CD14-positive monocyte (primary cell): Measurements from ENCODE around the gene TJP3. TPM values are rescaled to one million over a fixed set of nuclear protein-coding genes. Genes with fewer than 3 reads are reported as not detected.

Experiments
- DNase-seq, 3 donors: peaks; one replicate each; pipeline ENCODE4 v3.0.0-alpha.2; 2011 to 2022
- H2AFZ ChIP-seq: 2 replicates; pipeline ENCODE4 v1.6.0; 2012; ENCODE audit warnings: mild to moderate bottlenecking, low read depth, low read length, inconsistent platforms; ENCODE audit not compliant: insufficient read depth, poor library complexity, severe bottlenecking
- H3K27ac ChIP-seq, 2 donors: 1 replicate in 1 of 2; 2 replicates in 1 of 2; pipeline ENCODE4 v1.5.1; 2012 to 2013; ENCODE audit warnings: low read length in 2 of 2, control low read depth in 1 of 2, inconsistent platforms in 1 of 2, low read depth in 1 of 2, mild to moderate bottlenecking in 1 of 2
- H3K27me3 ChIP-seq, 2 donors: one replicate each; pipeline versions ENCODE4 v1.6.0 to v1.6.1; 2011 to 2013; ENCODE audit warnings: low read length in 2 of 2; ENCODE audit not compliant: control insufficient read depth in 2 of 2, insufficient read depth in 2 of 2
- H3K36me3 ChIP-seq, 2 donors: replicated peaks in 1 of 2; 1 replicate in 1 of 2; 2 replicates in 1 of 2; pipeline versions ENCODE4 v1.5.1 to v1.6.1; 2012 to 2013; ENCODE audit warnings: low read length in 2 of 2, control low read depth in 1 of 2, inconsistent platforms in 1 of 2, mild to moderate bottlenecking in 1 of 2; ENCODE audit not compliant: insufficient read depth in 2 of 2, control insufficient read depth in 1 of 2
- H3K4me1 ChIP-seq, 2 donors: 1 replicate in 1 of 2; 2 replicates in 1 of 2; pipeline versions ENCODE4 v1.5.1 to v1.6.1; 2012 to 2013; ENCODE audit warnings: low read length in 2 of 2, control low read depth in 1 of 2, inconsistent platforms in 1 of 2, mild to moderate bottlenecking in 1 of 2, moderate library complexity in 1 of 2; ENCODE audit not compliant: insufficient read depth in 2 of 2, control insufficient read depth in 1 of 2
- H3K4me2 ChIP-seq: replicated peaks from 2 replicates; pipeline ENCODE3; 2012; ENCODE audit warnings: low read length, moderate library complexity, mild to moderate bottlenecking; ENCODE audit not compliant: poor library complexity, severe bottlenecking; ENCODE audit errors: extremely low read depth
- H3K4me3 ChIP-seq, 3 experiments: fragments of 200-600 bp in 1 of 3; sonication (generic) in 1 of 3; replicated peaks in 1 of 3; 1 replicate in 2 of 3; 2 replicates in 1 of 3; pipeline ENCODE4 v1.5.1; 2011 to 2013; ENCODE audit warnings: low read length in 3 of 3, mild to moderate bottlenecking in 3 of 3, control low read depth in 2 of 3, low read depth in 2 of 3, inconsistent platforms in 1 of 3, moderate library complexity in 1 of 3
- H3K79me2 ChIP-seq: 2 replicates; pipeline ENCODE4 v1.6.0; 2012; ENCODE audit warnings: mild to moderate bottlenecking, control low read depth, inconsistent platforms, low read length, moderate library complexity; ENCODE audit not compliant: insufficient read depth
- H3K9ac ChIP-seq: 2 replicates; pipeline ENCODE4 v1.6.0; 2017; ENCODE audit warnings: low read length, mild to moderate bottlenecking; ENCODE audit not compliant: insufficient read depth, poor library complexity, severe bottlenecking
- H3K9me3 ChIP-seq, 2 donors: replicated peaks in 1 of 2; 1 replicate in 1 of 2; 2 replicates in 1 of 2; pipeline versions ENCODE4 v1.5.1 to v1.6.1; 2012 to 2013; ENCODE audit warnings: low read length in 2 of 2, control low read depth in 1 of 2; ENCODE audit not compliant: control insufficient read depth in 1 of 2, insufficient read depth in 1 of 2
- H4K20me1 ChIP-seq: 2 replicates; pipeline ENCODE4 v1.6.0; 2012; ENCODE audit warnings: mild to moderate bottlenecking, low read length, control low read depth, moderate library complexity; ENCODE audit not compliant: insufficient read depth
- H3K27ac Mint-ChIP-seq, 7 donors: one replicate each; pipeline ENCODE4 v1.8.0; 2020; ENCODE audit warnings: mild to moderate bottlenecking in 7 of 7, mixed read lengths in 7 of 7, moderate library complexity in 6 of 7, inconsistent platforms in 2 of 7
- H3K27me3 Mint-ChIP-seq, 3 donors: one replicate each; pipeline ENCODE4 v1.8.0; 2021 to 2022; ENCODE audit warnings: low read depth in 3 of 3, mild to moderate bottlenecking in 3 of 3, mixed read lengths in 3 of 3, moderate library complexity in 3 of 3, inconsistent platforms in 1 of 3
- H3K36me3 Mint-ChIP-seq, 2 donors: one replicate each; pipeline ENCODE4 v1.8.0; 2020; ENCODE audit warnings: mixed read lengths in 2 of 2, inconsistent platforms in 1 of 2, mild to moderate bottlenecking in 1 of 2
- H3K4me1 Mint-ChIP-seq: one replicate; pipeline ENCODE4 v1.8.0; 2020; ENCODE audit warnings: mild to moderate bottlenecking, mixed read lengths
- H3K4me3 Mint-ChIP-seq, 2 donors: one replicate each; pipeline ENCODE4 v1.8.0; 2020; ENCODE audit warnings: mild to moderate bottlenecking in 2 of 2, mixed read lengths in 2 of 2, moderate library complexity in 1 of 2
- H3K9me3 Mint-ChIP-seq, 7 donors: one replicate each; pipeline ENCODE4 v1.8.0; 2020 to 2022; ENCODE audit warnings: mixed read lengths in 7 of 7, mild to moderate bottlenecking in 6 of 7, moderate library complexity in 6 of 7, inconsistent platforms in 2 of 7
- WGBS: methylation state at CpG from one replicate; pipeline ENCODE4 v1.1.5; 2013; ENCODE audit warnings: missing lambda C conversion rate; ENCODE audit not compliant: insufficient coverage; 5-methylcytosine and 5-hydroxymethylcytosine counted together
- intact Hi-C, 2 donors: fragments of 100-400 bp; cut with micrococcal nuclease; formaldehyde crosslinking; loops; one replicate each; pipeline versions ENCODE4 v1.15.0 to v1.15.1; 2023
- polyA plus RNA-seq, 3 donors: library from polyadenylated mRNA; depleted of rRNA in 1 of 3; unstranded in 2 of 3; stranded (reverse) in 1 of 3; fragments of 300-500 nt in 2 of 3; fragments of >200 nt in 1 of 3; fragmentation: Illumina TruSeq in 2 of 3; gene quantifications; 1 replicate in 2 of 3; 2 replicates in 1 of 3; pipeline ENCODE4 v1.2.3, GENCODE V29; 2012 to 2021
- TF ChIP-seq, protein P1 (sequence below): fragments of 200-600 bp; IDR thresholded peaks from one replicate; pipeline ENCODE4 v1.8.0; 2022; ENCODE audit warnings: antibody characterized with exemption, mild to moderate bottlenecking

Gene TJP3
- polyA plus RNA-seq, 3 donors: 0.01 TPM; not detected in 2

DNA sequence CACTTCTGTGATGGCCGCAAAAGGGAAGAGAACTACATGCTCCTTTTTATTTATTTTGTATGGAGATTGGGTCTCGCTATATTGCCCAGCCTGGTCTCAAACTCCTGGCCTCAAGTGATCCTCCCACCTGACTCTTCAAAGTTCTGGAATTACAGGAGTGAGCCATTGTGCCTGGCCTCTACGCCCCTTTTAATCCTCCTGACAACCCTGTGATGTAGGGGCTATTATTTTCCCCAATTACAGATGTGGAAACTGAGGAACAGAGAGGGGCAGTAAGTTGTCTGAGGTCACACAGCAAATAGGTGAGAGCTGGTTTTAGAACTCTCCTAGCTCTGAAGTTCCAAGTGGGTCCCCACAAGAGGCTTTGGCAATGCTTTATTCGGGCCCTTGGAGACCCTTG lies 11.7 kb downstream of the TJP3 start:
- H3K36me3 Mint-ChIP-seq: peaks cover 2 to 3% of the 10 kb centered on the region in 2 donors
- no peaks in the 10 kb centered on the region for H4K20me1 ChIP-seq
- no peak overlapping the region for H2AFZ ChIP-seq
- H3K79me2 ChIP-seq: no peaks in the 10 kb centered on the region
- H3K27ac Mint-ChIP-seq: peak overlapping the region in 1 of 7 donors; percentile 61
- no peak for DNase-seq
- TF ChIP-seq, protein P1, sequence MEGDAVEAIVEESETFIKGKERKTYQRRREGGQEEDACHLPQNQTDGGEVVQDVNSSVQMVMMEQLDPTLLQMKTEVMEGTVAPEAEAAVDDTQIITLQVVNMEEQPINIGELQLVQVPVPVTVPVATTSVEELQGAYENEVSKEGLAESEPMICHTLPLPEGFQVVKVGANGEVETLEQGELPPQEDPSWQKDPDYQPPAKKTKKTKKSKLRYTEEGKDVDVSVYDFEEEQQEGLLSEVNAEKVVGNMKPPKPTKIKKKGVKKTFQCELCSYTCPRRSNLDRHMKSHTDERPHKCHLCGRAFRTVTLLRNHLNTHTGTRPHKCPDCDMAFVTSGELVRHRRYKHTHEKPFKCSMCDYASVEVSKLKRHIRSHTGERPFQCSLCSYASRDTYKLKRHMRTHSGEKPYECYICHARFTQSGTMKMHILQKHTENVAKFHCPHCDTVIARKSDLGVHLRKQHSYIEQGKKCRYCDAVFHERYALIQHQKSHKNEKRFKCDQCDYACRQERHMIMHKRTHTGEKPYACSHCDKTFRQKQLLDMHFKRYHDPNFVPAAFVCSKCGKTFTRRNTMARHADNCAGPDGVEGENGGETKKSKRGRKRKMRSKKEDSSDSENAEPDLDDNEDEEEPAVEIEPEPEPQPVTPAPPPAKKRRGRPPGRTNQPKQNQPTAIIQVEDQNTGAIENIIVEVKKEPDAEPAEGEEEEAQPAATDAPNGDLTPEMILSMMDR: no peak
- peaks cover 3% of the 10 kb centered on the region for H3K4me1 Mint-ChIP-seq
- H3K9me3 ChIP-seq: peaks cover 9 to 14% of the 10 kb centered on the region in 2 donors
- H3K9me3 Mint-ChIP-seq: peaks cover 0 to 14% (median 11%) of the 10 kb centered on the region in 7 donors
- peaks cover 42 to 64% (median 51%) of the 10 kb centered on the region in 3 donors for H3K27me3 Mint-ChIP-seq
- H3K4me1 ChIP-seq: peaks cover 5 to 10% of the 10 kb centered on the region in 2 donors
- WGBS: 100% methylated on average over 1 of the region's 4 CpGs
- intact Hi-C loops: no loop called here
- H3K4me3 Mint-ChIP-seq: peak overlapping the region in 1 of 2 donors; percentile 42
- no peak overlapping the region for H3K9ac ChIP-seq
- no peak overlapping the region for H3K4me2 ChIP-seq
- H3K27me3 ChIP-seq: peaks cover 29 to 46% of the 10 kb centered on the region in 2 donors
- no peaks in the 10 kb centered on the region for H3K36me3 ChIP-seq
- no peak overlapping the region for H3K27ac ChIP-seq
- no peak overlapping the region for H3K4me3 ChIP-seq

DNA sequence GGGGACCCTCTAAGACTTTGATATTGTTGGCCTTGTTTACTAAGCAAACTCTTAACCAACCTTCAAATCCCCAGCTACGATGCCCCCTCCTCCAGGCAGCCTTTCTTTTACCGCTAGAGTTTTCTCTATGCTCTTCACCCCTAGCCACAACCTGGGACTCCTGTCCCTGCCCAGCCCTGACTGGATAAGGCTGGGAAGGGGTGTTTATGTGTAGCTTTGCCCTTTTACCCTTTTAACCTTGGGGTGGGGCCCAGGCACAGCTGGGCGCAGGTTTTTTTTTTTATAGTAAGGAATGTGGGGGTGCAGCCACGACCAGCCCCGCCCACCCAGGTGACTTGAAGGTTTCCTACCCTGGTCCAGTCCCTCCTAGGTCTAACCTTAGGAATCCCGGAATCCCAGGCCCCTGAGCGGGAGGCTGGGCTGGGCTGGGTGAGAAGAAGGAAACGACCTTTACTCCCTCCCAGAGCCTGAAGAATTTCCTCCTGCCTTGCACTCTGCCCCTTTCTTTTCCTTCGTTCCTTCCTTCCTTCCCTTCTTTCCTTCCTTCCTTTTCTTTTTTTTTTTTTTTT lies 12.2 kb downstream of the TJP3 start:
- Histone ChIP-seq H3K4me1 (peaks cover 5 to 10% of the 10 kb centered on the region in 2 donors), H4K20me1 (no peaks in the 10 kb centered on the region), H3K9ac (no peak overlapping the region), H3K4me2 (no peak overlapping the region), H2AFZ (no peak overlapping the region), H3K27ac (no peak overlapping the region), H3K27me3 (peaks cover 29 to 46% of the 10 kb centered on the region in 2 donors), H3K79me2 (no peaks in the 10 kb centered on the region), H3K4me3 (no peak overlapping the region), H3K9me3 (peaks cover 9 to 14% of the 10 kb centered on the region in 2 donors), H3K36me3 (no peaks in the 10 kb centered on the region)
- Mint-ChIP-seq H3K27me3 (peaks cover 45 to 69% (median 53%) of the 10 kb centered on the region in 3 donors), H3K27ac (no peak overlapping the region), H3K4me3 (peak overlapping the region in 1 of 2 donors; percentile 76), H3K36me3 (peaks cover 2 to 3% of the 10 kb centered on the region in 2 donors), H3K9me3 (peaks cover 0 to 14% (median 11%) of the 10 kb centered on the region in 7 donors), H3K4me1 (peaks cover 3% of the 10 kb centered on the region)
- DNase-seq: no peak
- intact Hi-C loops: no loop called here
- 35% methylated on average over 4 of the region's 9 CpGs for WGBS
- TF ChIP-seq, protein P1: no peak
